K562 (cell line): ENCODE measurements around the gene HOXB4. TPM values are rescaled to one million over a fixed set of nuclear protein-coding genes. Genes with fewer than 3 reads are reported as not detected.

Experiments
- ATAC-seq: fragments of 200-7000 bp; cut with Tn5 transposase; 3 replicates; pipeline ENCODE4 v1.9.1; 2020; ENCODE audit warnings: moderate library complexity
- BruUV-seq: library from RNA; stranded (reverse); fragments of 400-500 nt; replicated peaks from 2 replicates; lab custom pipeline; 2021; lab: Mats Ljungman, UMichigan
- CTCF ChIA-PET: fragments of 300-600 bp; formaldehyde crosslinking; extraction: SDS; loops from one replicate; lab custom pipeline; 2021; ENCODE audit warnings: low intra/inter-chr PET ratio; lab: Yijun Ruan, JAX
- POLR2A ChIA-PET: fragments of 300-600, 350-650 bp; sonication (Branson Sonifier 250); formaldehyde crosslinking; extraction: SDS; loops from one replicate; lab custom pipeline; 2021; ENCODE audit warnings: antibody characterized with exemption, inconsistent platforms; lab: Yijun Ruan, JAX
- DNase-seq, 4 experiments: peaks; one replicate each; pipeline versions ENCODE4 v3.0.0 to v3.0.0-alpha.2; 2011 to 2018; ENCODE audit warnings: low spot score in 3 of 4, mixed read lengths in 3 of 4; ENCODE audit errors: extremely low read depth in 1 of 4
- FAIRE-seq: peaks from 2 replicates; lab custom pipeline; 2011; peaks lifted over from hg19 to GRCh38; lab: Jason Lieb, UNC
- H2AFZ ChIP-seq: 2 replicates; pipeline ENCODE4 v1.6.0; 2011; ENCODE audit warnings: low read depth, low read length, control low read depth, inconsistent platforms
- H3K27ac ChIP-seq: fragments of 200-600 bp; 3 replicates; pipeline ENCODE4 v1.8.0; 2011; ENCODE audit warnings: low read depth, mild to moderate bottlenecking, control low read depth, inconsistent platforms, low read length, moderate library complexity, mixed read lengths; ENCODE audit errors: extremely low read depth
- H3K27me3 ChIP-seq, 2 experiments: fragments of 300-600 bp in 1 of 2; 2 replicates in 1 of 2; 3 replicates in 1 of 2; pipeline versions ENCODE4 v1.6.0 to v1.8.0; 2011; ENCODE audit warnings: inconsistent platforms in 2 of 2, low read length in 2 of 2, mild to moderate bottlenecking in 1 of 2, mixed read lengths in 1 of 2, moderate library complexity in 1 of 2; ENCODE audit not compliant: control insufficient read depth in 2 of 2, insufficient read depth in 2 of 2
- H3K36me3 ChIP-seq: fragments of 300-600 bp; 3 replicates; pipeline ENCODE4 v1.8.0; 2011; ENCODE audit warnings: mild to moderate bottlenecking, low read length, inconsistent platforms; ENCODE audit not compliant: control insufficient read depth, insufficient read depth
- H3K4me1 ChIP-seq, 2 experiments: fragments of 200-600 bp in 1 of 2; replicated peaks in 1 of 2; 2 replicates in 1 of 2; 3 replicates in 1 of 2; pipeline versions ENCODE4 v1.5.1 to v1.8.0; 2011; ENCODE audit warnings: inconsistent platforms in 2 of 2, low read length in 2 of 2, mild to moderate bottlenecking in 1 of 2, mixed read lengths in 1 of 2, moderate library complexity in 1 of 2; ENCODE audit not compliant: control insufficient read depth in 2 of 2, insufficient read depth in 2 of 2
- H3K4me2 ChIP-seq: 2 replicates; pipeline ENCODE4 v1.6.1; 2011; ENCODE audit warnings: low read length, control low read depth, inconsistent platforms, mixed read lengths; ENCODE audit not compliant: insufficient read depth
- H3K4me3 ChIP-seq: fragments of 200-600 bp; sonication (generic), shearing (Covaris generic); 2 replicates; pipeline ENCODE4 v1.5.1; 2016; ENCODE audit warnings: control low read depth, inconsistent platforms
- H3K79me2 ChIP-seq: fragments of 200-600 bp; 3 replicates; pipeline ENCODE4 v1.8.0; 2011; ENCODE audit warnings: low read length, inconsistent platforms; ENCODE audit not compliant: control insufficient read depth, insufficient read depth
- H3K9ac ChIP-seq, 2 experiments: 2 replicates each; pipeline versions ENCODE4 v1.6.0 to v1.6.1; 2011; ENCODE audit warnings: low read depth in 2 of 2, low read length in 2 of 2, control low read depth in 1 of 2, inconsistent platforms in 1 of 2, mild to moderate bottlenecking in 1 of 2, mixed read lengths in 1 of 2; ENCODE audit not compliant: insufficient read depth in 1 of 2
- H3K9me1 ChIP-seq: one replicate; pipeline ENCODE4 v1.6.0; 2011; ENCODE audit warnings: inconsistent platforms, mild to moderate bottlenecking, low read length, moderate library complexity; ENCODE audit not compliant: control insufficient read depth, insufficient read depth
- H3K9me3 ChIP-seq: replicated peaks from 2 replicates; pipeline ENCODE4 v1.5.1; 2011; ENCODE audit warnings: low read depth, low read length, inconsistent platforms; ENCODE audit not compliant: control insufficient read depth, insufficient read depth
- H4K20me1 ChIP-seq: replicated peaks from 2 replicates; pipeline ENCODE4 v1.6.1; 2011; ENCODE audit warnings: low read length, inconsistent platforms, mixed read lengths; ENCODE audit not compliant: control insufficient read depth, insufficient read depth
- CCAR2 ChIP-seq: fragments of 200-400 bp; formaldehyde crosslinking; IDR thresholded peaks from 2 replicates; pipeline ENCODE4 v1.6.1; 2017; ENCODE audit warnings: mild to moderate bottlenecking, low read depth, low read length
- DEAF1 ChIP-seq: fragments of 450-650 bp; formaldehyde crosslinking; IDR thresholded peaks from 2 replicates; pipeline ENCODE4 v1.4.0; 2020; ENCODE audit warnings: mild to moderate bottlenecking, moderate library complexity
- FOXA3 ChIP-seq, 2 experiments: fragments of 450-650 bp in 1 of 2; sonication (generic) in 1 of 2; formaldehyde crosslinking; IDR thresholded peaks in 1 of 2; conservative IDR thresholded peaks in 1 of 2; 2 replicates each; pipeline versions ENCODE4 v1.4.0 to v1.8.0; 2020 to 2022; ENCODE audit warnings: mild to moderate bottlenecking in 2 of 2, missing genetic modification reagents in 1 of 2
- HIVEP1 ChIP-seq: fragments of 250-450 bp; sonication (Bioruptor Pico); IDR thresholded peaks from 2 replicates; pipeline ENCODE4 v1.4.0; 2020; ENCODE audit warnings: mild to moderate bottlenecking
- RBFOX2 ChIP-seq: fragments of 200-400 bp; formaldehyde crosslinking; IDR thresholded peaks from 2 replicates; pipeline ENCODE4 v1.6.1; 2017; ENCODE audit warnings: low read depth, mild to moderate bottlenecking, low read length, moderate library complexity
- RBM14 ChIP-seq: fragments of 200-400 bp; formaldehyde crosslinking; IDR thresholded peaks from 2 replicates; pipeline ENCODE4 v1.6.1; 2018; ENCODE audit warnings: low read depth, mild to moderate bottlenecking, low read length, moderate library complexity, borderline replicate concordance; ENCODE audit not compliant: insufficient read depth
- ZBTB43 ChIP-seq: sonication (generic); formaldehyde crosslinking; IDR thresholded peaks from 2 replicates; pipeline ENCODE4 v1.8.0; 2023; ENCODE audit warnings: mild to moderate bottlenecking, missing genetic modification reagents
- ZKSCAN1 ChIP-seq: fragments of 150-350 bp; IDR thresholded peaks from 2 replicates; pipeline ENCODE4 v1.6.1; 2016; ENCODE audit warnings: low read depth, low read length
- WGBS: fragments of 100-300 bp; shearing (Covaris generic); methylation state at CpG from one replicate; pipeline ENCODE4 v1.1.6; 2016; ENCODE audit warnings: low coverage, mixed read lengths; ENCODE audit not compliant: insufficient coverage; ENCODE audit errors: missing lambda C conversion rate; 5-methylcytosine and 5-hydroxymethylcytosine counted together
- in situ Hi-C: fragments of 300-500 bp; cut with MboI; formaldehyde crosslinking; loops from 4 replicates; pipeline ENCODE4 v1.15.0; 2018; ENCODE audit warnings: inconsistent platforms, mixed read lengths
- intact Hi-C: fragments of 100-400 bp; cut with micrococcal nuclease; formaldehyde crosslinking; loops from 2 replicates; pipeline ENCODE4 v1.14.2; 2022
- polyA plus RNA-seq, 8 experiments: library from polyadenylated mRNA; depleted of rRNA in 4 of 8; stranded (reverse) in 5 of 8; unstranded in 3 of 8; fragments of >200 nt; fragmentation: Nextera tagmentation in 2 of 8; fragmentation: Illumina TruSeq in 1 of 8; extraction: Ambion mirVana in 2 of 8; extraction: Trizol in 1 of 8; gene quantifications; 2 replicates each; pipeline versions ENCODE4 v1.2.1 to v1.2.3, GENCODE V29; 2011 to 2014; ENCODE audit warnings: inconsistent platforms in 1 of 8, missing spikeins in 1 of 8
- total RNA-seq, 7 experiments: library from RNA; depleted of rRNA in 6 of 7; stranded (reverse); fragments of >200 nt in 6 of 7; fragmentation: Illumina TruSeq in 2 of 7; extraction: Trizol in 2 of 7; gene quantifications; 2 replicates each; pipeline versions ENCODE4 v1.2.1 to v1.2.3, GENCODE V29; 2011 to 2021; ENCODE audit warnings: low replicate concordance in 1 of 7
- TF ChIP-seq, protein P1 (sequence below), 2 experiments: IDR thresholded peaks; 2 replicates each; pipeline ENCODE4 v1.6.1; 2011; ENCODE audit warnings: borderline replicate concordance in 1 of 2, control low read depth in 1 of 2, low read depth in 1 of 2, low read length in 1 of 2, mild to moderate bottlenecking in 1 of 2, mixed read lengths in 1 of 2, moderate library complexity in 1 of 2; ENCODE audit not compliant: insufficient read depth in 1 of 2, insufficient read length in 1 of 2, poor library complexity in 1 of 2, severe bottlenecking in 1 of 2; ENCODE audit errors: extremely low read depth in 1 of 2
- TF ChIP-seq, protein P2 (sequence below): fragments of 200-800 bp; sonication (Bioruptor generic); IDR thresholded peaks from 2 replicates; pipeline ENCODE4 v1.6.1; 2017; ENCODE audit warnings: missing genetic modification characterization, missing compliant biosample characterization
- TF ChIP-seq, protein P3 (sequence below): fragments of 250-450 bp; sonication (Bioruptor Pico); IDR thresholded peaks from 2 replicates; pipeline ENCODE4 v1.8.0; 2022; ENCODE audit warnings: moderate library complexity, mild to moderate bottlenecking, inconsistent platforms

Gene HOXB4
- total and polyA plus RNA-seq, 9 of the 15 experiments (the other 6 are each of a cell fraction or from before 2014, with no cell fraction given) = 1.6 to 34.9 (median 14.9) TPM

DNA sequence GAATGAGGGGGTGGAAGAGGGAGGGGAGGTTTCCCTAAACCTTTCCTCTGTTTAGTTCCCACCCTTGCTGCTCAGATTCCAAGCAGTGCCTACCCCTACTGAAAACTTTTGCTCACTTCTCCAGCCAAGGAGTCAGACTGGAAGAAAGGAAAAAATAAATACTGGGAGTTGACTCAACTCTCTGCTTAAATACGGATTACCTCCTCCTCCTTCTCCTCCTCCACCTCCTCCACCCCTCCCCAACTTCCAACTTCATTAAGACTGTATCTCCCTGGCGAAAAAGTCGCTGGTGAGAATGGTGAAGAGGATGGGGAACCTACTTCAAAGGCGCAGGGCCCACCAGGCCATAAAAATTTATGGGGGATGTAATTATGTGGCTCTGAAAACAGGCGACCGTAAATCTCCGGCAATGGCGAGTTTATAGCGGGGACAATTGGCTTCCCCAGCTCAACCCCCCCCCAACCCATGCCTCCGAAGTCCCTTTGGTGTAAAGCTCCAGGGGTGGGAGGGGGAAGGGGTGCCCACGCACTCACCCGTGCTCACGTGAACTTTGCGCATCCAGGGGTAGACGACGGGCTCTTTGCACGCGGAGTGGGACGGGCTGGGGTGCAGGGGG lies 712 bp downstream of the HOXB4 start:
- intact Hi-C loops = no loop called here
- peak; percentile 0; the same call in 2 of the 3 replicates for ATAC-seq
- H3K4me2 ChIP-seq = peak overlapping the region; percentile 93
- peak overlapping the region; percentile 95 for H3K27ac ChIP-seq
- CTCF ChIA-PET = interaction anchor here (0.6 kb wide), 1 partner anchor 12 kb away, joined by 3 read pairs; no protein-coding TSS in a partner anchor
- FAIRE-seq = peak; percentile 56
- H3K9me1 ChIP-seq = no peaks in the 10 kb centered on the region
- no peaks in the 10 kb centered on the region for H4K20me1 ChIP-seq
- no peaks in the 10 kb centered on the region for H3K27me3 ChIP-seq
- H2AFZ ChIP-seq = 0 out of 2 replicates have a peak overlapping the region, but pooled peaks have one; percentile 27
- peak overlapping the region; percentile 95 to 97 for H3K9ac ChIP-seq
- in situ Hi-C loops = no loop called here
- peaks cover 41 to 53% of the 10 kb centered on the region in 2 experiments for H3K4me1 ChIP-seq
- peaks cover 39% of the 10 kb centered on the region; the same call in 2 of the 3 replicates for H3K36me3 ChIP-seq
- no TSS peak for BruUV-seq
- H3K9me3 ChIP-seq = no peaks in the 10 kb centered on the region
- WGBS = under 1% methylated on average over 19 of the region's 19 CpGs
- peak overlapping the region; percentile 71 for H3K4me3 ChIP-seq
- POLR2A ChIA-PET = interaction anchor here (0.7 to 1.2 kb wide), 5 partner anchors 14 to 75 kb away, joined by 3 to 5 read pairs (median 3); partner anchors contain the start of gene HOXB5
- H3K79me2 ChIP-seq = peaks cover 98% of the 10 kb centered on the region
- DNase-seq = peak in 2 of 4 experiments; percentile 69 to 70
- TF ChIP-seq, protein P1, sequence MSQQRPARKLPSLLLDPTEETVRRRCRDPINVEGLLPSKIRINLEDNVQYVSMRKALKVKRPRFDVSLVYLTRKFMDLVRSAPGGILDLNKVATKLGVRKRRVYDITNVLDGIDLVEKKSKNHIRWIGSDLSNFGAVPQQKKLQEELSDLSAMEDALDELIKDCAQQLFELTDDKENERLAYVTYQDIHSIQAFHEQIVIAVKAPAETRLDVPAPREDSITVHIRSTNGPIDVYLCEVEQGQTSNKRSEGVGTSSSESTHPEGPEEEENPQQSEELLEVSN (IDR thresholded peaks at IDR 0.05; ENCODE audit: borderline replicate concordance in 1 of 2, extremely low read depth in 1 of 2, insufficient read depth in 1 of 2, insufficient read length in 1 of 2, low read depth in 1 of 2, low read length in 1 of 2, poor library complexity in 1 of 2, severe bottlenecking in 1 of 2) = no peak
- TF ChIP-seq CCAR2 (no peak), DEAF1 (CRISPR knock-in tag) (no peak), ZBTB43 (CRISPR knock-in tag) (no peak), ZKSCAN1 (no peak), RBM14 (no peak), RBFOX2 (peak; percentile 42; the same call in 1 of the 2 replicates), HIVEP1 (CRISPR knock-in tag) (no peak), FOXA3 (CRISPR knock-in tag; conservative IDR thresholded peaks at IDR 0.05 in 1 of 2, IDR thresholded peaks at IDR 0.05 in 1 of 2) (no peak)
- TF ChIP-seq, protein P2, sequence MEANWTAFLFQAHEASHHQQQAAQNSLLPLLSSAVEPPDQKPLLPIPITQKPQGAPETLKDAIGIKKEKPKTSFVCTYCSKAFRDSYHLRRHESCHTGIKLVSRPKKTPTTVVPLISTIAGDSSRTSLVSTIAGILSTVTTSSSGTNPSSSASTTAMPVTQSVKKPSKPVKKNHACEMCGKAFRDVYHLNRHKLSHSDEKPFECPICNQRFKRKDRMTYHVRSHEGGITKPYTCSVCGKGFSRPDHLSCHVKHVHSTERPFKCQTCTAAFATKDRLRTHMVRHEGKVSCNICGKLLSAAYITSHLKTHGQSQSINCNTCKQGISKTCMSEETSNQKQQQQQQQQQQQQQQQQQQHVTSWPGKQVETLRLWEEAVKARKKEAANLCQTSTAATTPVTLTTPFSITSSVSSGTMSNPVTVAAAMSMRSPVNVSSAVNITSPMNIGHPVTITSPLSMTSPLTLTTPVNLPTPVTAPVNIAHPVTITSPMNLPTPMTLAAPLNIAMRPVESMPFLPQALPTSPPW (CRISPR knock-in tag) = 0 out of 2 replicates have a peak, but pooled peaks have one; percentile 53
- TF ChIP-seq, protein P3, sequence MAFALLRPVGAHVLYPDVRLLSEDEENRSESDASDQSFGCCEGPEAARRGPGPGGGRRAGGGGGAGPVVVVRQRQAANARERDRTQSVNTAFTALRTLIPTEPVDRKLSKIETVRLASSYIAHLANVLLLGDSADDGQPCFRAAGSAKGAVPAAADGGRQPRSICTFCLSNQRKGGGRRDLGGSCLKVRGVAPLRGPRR (CRISPR knock-in tag) = no peak
